Measurements from ENCODE around the gene GPR62.

- TF ChIP-seq CTCF (IDR thresholded peaks at IDR 0.05) (no peak), POLR2A (IDR thresholded peaks at IDR 0.05) (no peak)
Measured at GRCh38 chr3:51969841-51970240, 14.7 kb downstream of the GPR62 start.
